ENCODE data around the gene OVAAL.

GRCh38 chr1:180560200-180560867 lies 1.6 kb downstream of the OVAAL start:
- TF ChIP-seq CTCF (IDR thresholded peaks at IDR 0.05) (no peak), EZH2 (IDR thresholded peaks at IDR 0.05; ENCODE audit: borderline replicate concordance, insufficient read depth, low read depth, low read length, poor library complexity, severe bottlenecking) (no peak)
